IPS-18c (cell line): ENCODE data around the gene TENT4A.

Experiments
- H3K4me3 ChIP-seq: 2 replicates; pipeline ENCODE4 v1.7.0; 2013; ENCODE audit warnings: low read depth, mild to moderate bottlenecking, low read length, moderate library complexity; ENCODE audit not compliant: insufficient read depth
- H3K9me3 ChIP-seq: one replicate; pipeline ENCODE4 v1.6.1; 2013; ENCODE audit warnings: mild to moderate bottlenecking, low read length, moderate library complexity; ENCODE audit not compliant: control insufficient read depth, insufficient read depth

Gene TENT4A

GRCh38 chr5:6687505-6687904 lies 25.7 kb upstream of the TENT4A start:
- peak overlapping the region; percentile 57; the same call in 1 of the 2 replicates for H3K4me3 ChIP-seq
- no peaks in the 10 kb centered on the region for H3K9me3 ChIP-seq

GRCh38 chr5:6692906-6693305 lies 20.3 kb upstream of the TENT4A start:
- H3K4me3 ChIP-seq: no peak overlapping the region

GRCh38 chr5:6698696-6699095 lies 14.5 kb upstream of the TENT4A start:
- Histone ChIP-seq H3K4me3 (no peak overlapping the region), H3K9me3 (no peaks in the 10 kb centered on the region)

More at GRCh38 chr5:6692906-6693305, 20.3 kb upstream of the TENT4A start:
- no peaks in the 10 kb centered on the region for H3K9me3 ChIP-seq

- Histone ChIP-seq H3K9me3 (no peaks in the 10 kb centered on the region), H3K4me3 (no peak overlapping the region)
Observed at GRCh38 chr5:6699357-6699756, 13.9 kb upstream of the TENT4A start.

GRCh38 chr5:6700074-6700684 lies 13.1 kb upstream of the TENT4A start:
- Histone ChIP-seq H3K9me3 (no peaks in the 10 kb centered on the region), H3K4me3 (no peak overlapping the region)

GRCh38 chr5:6700685-6701355 lies 12.4 kb upstream of the TENT4A start:
- Histone ChIP-seq H3K9me3 (no peaks in the 10 kb centered on the region), H3K4me3 (no peak overlapping the region)

GRCh38 chr5:6701491-6701890 lies 11.7 kb upstream of the TENT4A start:
- H3K4me3 ChIP-seq: no peak overlapping the region
- H3K9me3 ChIP-seq: no peaks in the 10 kb centered on the region

- Histone ChIP-seq H3K4me3 (no peak overlapping the region), H3K9me3 (no peaks in the 10 kb centered on the region)
Observed at GRCh38 chr5:6702633-6703032, 10.6 kb upstream of the TENT4A start.

GRCh38 chr5:6703806-6704205 lies 9.4 kb upstream of the TENT4A start:
- no peak overlapping the region for H3K4me3 ChIP-seq
- H3K9me3 ChIP-seq: no peaks in the 10 kb centered on the region

- no peaks in the 10 kb centered on the region for H3K9me3 ChIP-seq
- no peak overlapping the region for H3K4me3 ChIP-seq
Observed at GRCh38 chr5:6704361-6704851, 8.8 kb upstream of the TENT4A start.

- no peaks in the 10 kb centered on the region for H3K9me3 ChIP-seq
- H3K4me3 ChIP-seq: no peak overlapping the region
Observed at GRCh38 chr5:6705088-6705487, 8.1 kb upstream of the TENT4A start.

GRCh38 chr5:6705959-6706358 lies 7.3 kb upstream of the TENT4A start:
- Histone ChIP-seq H3K9me3 (no peaks in the 10 kb centered on the region), H3K4me3 (no peak overlapping the region)

GRCh38 chr5:6707852-6708251 lies 5.4 kb upstream of the TENT4A start:
- Histone ChIP-seq H3K4me3 (no peak overlapping the region), H3K9me3 (no peaks in the 10 kb centered on the region)

- H3K4me3 ChIP-seq: no peak overlapping the region
- no peaks in the 10 kb centered on the region for H3K9me3 ChIP-seq
Observed at GRCh38 chr5:6708814-6709213, 4.4 kb upstream of the TENT4A start.

- Histone ChIP-seq H3K9me3 (no peaks in the 10 kb centered on the region), H3K4me3 (no peak overlapping the region)
Observed at GRCh38 chr5:6710070-6710469, 3.2 kb upstream of the TENT4A start.

GRCh38 chr5:6710551-6711318 lies 2.5 kb upstream of the TENT4A start:
- Histone ChIP-seq H3K9me3 (no peaks in the 10 kb centered on the region), H3K4me3 (no peak overlapping the region)

- Histone ChIP-seq H3K4me3 (peak overlapping the region; percentile 80), H3K9me3 (no peaks in the 10 kb centered on the region)
Observed at GRCh38 chr5:6711409-6712141, 1.7 kb upstream of the TENT4A start.
